SK-N-SH (cell line): ENCODE measurements around the gene ATP8B3. TPM values are rescaled to one million over a fixed set of nuclear protein-coding genes. Genes with fewer than 3 reads are reported as not detected.

Experiments
- CTCF ChIA-PET: fragments of 300-600, 350-600 bp; formaldehyde crosslinking; extraction: SDS; loops from one replicate; lab custom pipeline; 2021; lab: Yijun Ruan, JAX
- POLR2A ChIA-PET: fragments of 350-600 bp; sonication (Branson Sonifier 250); formaldehyde crosslinking; extraction: SDS; loops from one replicate; lab custom pipeline; 2020; ENCODE audit warnings: antibody characterized with exemption, inconsistent platforms; lab: Yijun Ruan, JAX
- DNase-seq: peaks from one replicate; pipeline ENCODE4 v3.0.0; 2012
- H2AFZ ChIP-seq: fragments of 200-600 bp; sonication (generic); 2 replicates; pipeline ENCODE4 v1.8.1; 2016; ENCODE audit warnings: antibody characterized with exemption, mild to moderate bottlenecking, low read depth
- H3F3A ChIP-seq: fragments of 200-600 bp; sonication (generic); replicated peaks from 2 replicates; pipeline ENCODE3; 2016; ENCODE audit warnings: antibody characterized with exemption, mild to moderate bottlenecking; ENCODE audit not compliant: insufficient read depth
- H3K27ac ChIP-seq, 2 experiments: fragments of 200-500 bp in 1 of 2; fragments of 200-600 bp in 1 of 2; sonication (Bioruptor generic) in 1 of 2; sonication (generic), shearing (Covaris generic) in 1 of 2; 2 replicates each; pipeline versions ENCODE4 v1.5.1 to v1.6.1; 2014 to 2016; ENCODE audit warnings: low read depth in 2 of 2, inconsistent platforms in 1 of 2, low read length in 1 of 2, mild to moderate bottlenecking in 1 of 2, mixed read lengths in 1 of 2
- H3K27me3 ChIP-seq: fragments of 200-600 bp; sonication (generic), shearing (Covaris generic); 2 replicates; pipeline ENCODE4 v1.6.1; 2016; ENCODE audit warnings: mixed run types; ENCODE audit not compliant: insufficient read depth
- H3K36me3 ChIP-seq, 2 experiments: fragments of 200-500 bp in 1 of 2; fragments of 200-600 bp in 1 of 2; sonication (Bioruptor generic) in 1 of 2; sonication (generic) in 1 of 2; replicated peaks in 1 of 2; 2 replicates each; pipeline versions ENCODE3 to v1.5.1; 2014 to 2016; ENCODE audit warnings: low read length in 1 of 2, mild to moderate bottlenecking in 1 of 2; ENCODE audit not compliant: insufficient read depth in 2 of 2, control insufficient read depth in 1 of 2
- H3K4me1 ChIP-seq, 2 experiments: fragments of 200-500 bp in 1 of 2; fragments of 200-600 bp in 1 of 2; sonication (Bioruptor generic) in 1 of 2; sonication (generic), shearing (Covaris generic) in 1 of 2; 2 replicates each; pipeline versions ENCODE4 v1.5.1 to v1.6.1; 2014 to 2016; ENCODE audit warnings: low read depth in 1 of 2, low read length in 1 of 2, mixed run types in 1 of 2; ENCODE audit not compliant: insufficient read depth in 2 of 2, control insufficient read depth in 1 of 2
- H3K4me2 ChIP-seq: fragments of 200-600 bp; sonication (generic), shearing (Covaris generic); 2 replicates; pipeline ENCODE4 v1.6.1; 2017; ENCODE audit warnings: mixed run types
- H3K4me3 ChIP-seq, 2 experiments: fragments of 200-500 bp in 1 of 2; fragments of 200-600 bp in 1 of 2; sonication (Bioruptor generic) in 1 of 2; sonication (generic), shearing (Covaris generic) in 1 of 2; 2 replicates each; pipeline versions ENCODE4 v1.5.1 to v1.8.1; 2014 to 2016; ENCODE audit warnings: low read depth in 2 of 2, inconsistent platforms in 1 of 2, low read length in 1 of 2, mild to moderate bottlenecking in 1 of 2, mixed read lengths in 1 of 2, moderate library complexity in 1 of 2
- H3K79me2 ChIP-seq: fragments of 200-600 bp; sonication (generic); 2 replicates; pipeline ENCODE4 v1.8.1; 2017; ENCODE audit warnings: mild to moderate bottlenecking; ENCODE audit not compliant: insufficient read depth
- H3K9ac ChIP-seq: fragments of 200-600 bp; sonication (generic); 2 replicates; pipeline ENCODE4 v1.6.1; 2017; ENCODE audit warnings: mixed run types
- H3K9me2 ChIP-seq: fragments of 200-600 bp; sonication (generic); 2 replicates; pipeline ENCODE4 v1.6.1; 2017; ENCODE audit warnings: mixed run types
- H3K9me3 ChIP-seq: fragments of 200-600 bp; sonication (generic); 2 replicates; pipeline ENCODE4 v1.6.1; 2017; ENCODE audit warnings: mixed run types, mild to moderate bottlenecking, moderate library complexity
- H4K20me1 ChIP-seq: fragments of 200-600 bp; sonication (generic); 2 replicates; pipeline ENCODE4 v1.6.1; 2017; ENCODE audit warnings: mild to moderate bottlenecking, mixed run types; ENCODE audit not compliant: insufficient read depth
- CHD2 ChIP-seq: fragments of 150-350 bp; IDR thresholded peaks from 2 replicates; pipeline ENCODE4 v1.6.1; 2018; ENCODE audit warnings: low read length; ENCODE audit not compliant: partially characterized antibody
- CTCF ChIP-seq: fragments of 200-600 bp; sonication (generic); IDR thresholded peaks from 2 replicates; pipeline ENCODE4 v1.6.1; 2017; ENCODE audit warnings: antibody characterized with exemption, mild to moderate bottlenecking, moderate library complexity
- GATA2 ChIP-seq: sonication (generic); formaldehyde crosslinking; IDR thresholded peaks from 2 replicates; pipeline ENCODE4 v1.5.0; 2020; ENCODE audit warnings: mild to moderate bottlenecking, missing genetic modification reagents
- JUND ChIP-seq: IDR thresholded peaks from 2 replicates; pipeline ENCODE4 v1.4.0; 2012
- MAX ChIP-seq: IDR thresholded peaks from 2 replicates; pipeline ENCODE4 v1.4.0; 2012; ENCODE audit warnings: low read depth
- MXI1 ChIP-seq: IDR thresholded peaks from 2 replicates; pipeline ENCODE4 v1.6.1; 2012; ENCODE audit warnings: mild to moderate bottlenecking, low read depth, low read length, improper control_type of control experiment
- NFIC ChIP-seq: IDR thresholded peaks from 2 replicates; pipeline ENCODE4 v1.4.0; 2012; ENCODE audit warnings: borderline replicate concordance
- RAD21 ChIP-seq: IDR thresholded peaks from 2 replicates; pipeline ENCODE4 v1.6.1; 2012; ENCODE audit warnings: mild to moderate bottlenecking, low read length
- RCOR1 ChIP-seq: fragments of 150-350 bp; IDR thresholded peaks from 2 replicates; pipeline ENCODE4 v1.6.1; 2017; ENCODE audit warnings: antibody characterized with exemption, low read length
- RXRA ChIP-seq: IDR thresholded peaks from 2 replicates; pipeline ENCODE4 v1.4.0; 2012; ENCODE audit warnings: low read depth, mild to moderate bottlenecking, borderline replicate concordance
- SIN3A ChIP-seq: IDR thresholded peaks from 2 replicates; pipeline ENCODE4 v1.6.1; 2012; ENCODE audit warnings: low read depth, mild to moderate bottlenecking, low read length, moderate library complexity, borderline replicate concordance
- SMC3 ChIP-seq: IDR thresholded peaks from 2 replicates; pipeline ENCODE4 v1.6.1; 2012; ENCODE audit warnings: low read depth, low read length, improper control_type of control experiment
- TCF12 ChIP-seq: IDR thresholded peaks from 2 replicates; pipeline ENCODE4 v1.4.0; 2012
- WGBS: methylation state at CpG from one replicate; pipeline ENCODE4 v1.1.6; 2017; ENCODE audit warnings: low lambda C conversion rate; 5-methylcytosine and 5-hydroxymethylcytosine counted together
- polyA plus RNA-seq, 3 experiments: library from polyadenylated mRNA; depleted of rRNA; stranded (reverse); fragments of >200 nt; gene quantifications; 2 replicates each; pipeline ENCODE4 v1.2.3, GENCODE V29; 2012
- TF ChIP-seq, protein P1 (sequence below): IDR thresholded peaks from 2 replicates; pipeline ENCODE4 v1.6.1; 2012; ENCODE audit warnings: mild to moderate bottlenecking, low read depth, low read length, moderate library complexity
- TF ChIP-seq, protein P2 (sequence below): fragments of 150-350 bp; IDR thresholded peaks from 2 replicates; pipeline ENCODE4 v1.6.1; 2017; ENCODE audit warnings: antibody characterized with exemption, low read length, low read depth, borderline replicate concordance

Gene ATP8B3
- polyA plus RNA-seq, 1 of the 3 experiments (the other 2 are of a cell fraction), result 8.0 TPM

- no peaks in the 10 kb centered on the region for H3K9me2 ChIP-seq
- ChIA-PET CTCF (interaction anchor here (0.7 to 2.8 kb wide), 5 partner anchors 10 to 211 kb away, joined by 3 to 15 read pairs (median 3); partner anchors contain the start of gene REXO1), POLR2A (no interaction called here)
- peaks cover 12% of the 10 kb centered on the region for H3F3A ChIP-seq
- peaks cover 95% of the 10 kb centered on the region for H3K79me2 ChIP-seq
- no peak overlapping the region; a peak in 1 of 4 replicates for H3K27ac ChIP-seq
- H3K4me1 ChIP-seq, result peaks cover 37 to 65% of the 10 kb centered on the region in 2 experiments; a peak in 3 of 4 replicates
- no peaks in the 10 kb centered on the region for H3K9me3 ChIP-seq
- 83% methylated on average over 6 of the region's 10 CpGs for WGBS
- peaks cover 0 to 3% of the 10 kb centered on the region in 2 experiments for H3K36me3 ChIP-seq
- H2AFZ ChIP-seq, result no peak overlapping the region
- no peak overlapping the region for H3K9ac ChIP-seq
- H3K4me3 ChIP-seq, result no peak overlapping the region
- DNase-seq, result no peak
- peak overlapping the region; percentile 98; the same call in 1 of the 2 replicates for H3K4me2 ChIP-seq
- TF ChIP-seq RXRA (no peak), MXI1 (no peak), RAD21 (no peak), JUND (no peak), CHD2 (no peak), MAX (no peak), SMC3 (no peak), NFIC (no peak), GATA2 (CRISPR knock-in tag) (no peak), CTCF (no peak), RCOR1 (no peak), SIN3A (no peak), TCF12 (no peak)
- TF ChIP-seq, protein P1, sequence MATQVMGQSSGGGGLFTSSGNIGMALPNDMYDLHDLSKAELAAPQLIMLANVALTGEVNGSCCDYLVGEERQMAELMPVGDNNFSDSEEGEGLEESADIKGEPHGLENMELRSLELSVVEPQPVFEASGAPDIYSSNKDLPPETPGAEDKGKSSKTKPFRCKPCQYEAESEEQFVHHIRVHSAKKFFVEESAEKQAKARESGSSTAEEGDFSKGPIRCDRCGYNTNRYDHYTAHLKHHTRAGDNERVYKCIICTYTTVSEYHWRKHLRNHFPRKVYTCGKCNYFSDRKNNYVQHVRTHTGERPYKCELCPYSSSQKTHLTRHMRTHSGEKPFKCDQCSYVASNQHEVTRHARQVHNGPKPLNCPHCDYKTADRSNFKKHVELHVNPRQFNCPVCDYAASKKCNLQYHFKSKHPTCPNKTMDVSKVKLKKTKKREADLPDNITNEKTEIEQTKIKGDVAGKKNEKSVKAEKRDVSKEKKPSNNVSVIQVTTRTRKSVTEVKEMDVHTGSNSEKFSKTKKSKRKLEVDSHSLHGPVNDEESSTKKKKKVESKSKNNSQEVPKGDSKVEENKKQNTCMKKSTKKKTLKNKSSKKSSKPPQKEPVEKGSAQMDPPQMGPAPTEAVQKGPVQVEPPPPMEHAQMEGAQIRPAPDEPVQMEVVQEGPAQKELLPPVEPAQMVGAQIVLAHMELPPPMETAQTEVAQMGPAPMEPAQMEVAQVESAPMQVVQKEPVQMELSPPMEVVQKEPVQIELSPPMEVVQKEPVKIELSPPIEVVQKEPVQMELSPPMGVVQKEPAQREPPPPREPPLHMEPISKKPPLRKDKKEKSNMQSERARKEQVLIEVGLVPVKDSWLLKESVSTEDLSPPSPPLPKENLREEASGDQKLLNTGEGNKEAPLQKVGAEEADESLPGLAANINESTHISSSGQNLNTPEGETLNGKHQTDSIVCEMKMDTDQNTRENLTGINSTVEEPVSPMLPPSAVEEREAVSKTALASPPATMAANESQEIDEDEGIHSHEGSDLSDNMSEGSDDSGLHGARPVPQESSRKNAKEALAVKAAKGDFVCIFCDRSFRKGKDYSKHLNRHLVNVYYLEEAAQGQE, result no peak
- TF ChIP-seq, protein P2, sequence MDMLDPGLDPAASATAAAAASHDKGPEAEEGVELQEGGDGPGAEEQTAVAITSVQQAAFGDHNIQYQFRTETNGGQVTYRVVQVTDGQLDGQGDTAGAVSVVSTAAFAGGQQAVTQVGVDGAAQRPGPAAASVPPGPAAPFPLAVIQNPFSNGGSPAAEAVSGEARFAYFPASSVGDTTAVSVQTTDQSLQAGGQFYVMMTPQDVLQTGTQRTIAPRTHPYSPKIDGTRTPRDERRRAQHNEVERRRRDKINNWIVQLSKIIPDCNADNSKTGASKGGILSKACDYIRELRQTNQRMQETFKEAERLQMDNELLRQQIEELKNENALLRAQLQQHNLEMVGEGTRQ, result no peak
- H4K20me1 ChIP-seq, result peaks cover 87% of the 10 kb centered on the region
- no peaks in the 10 kb centered on the region for H3K27me3 ChIP-seq
Observed at GRCh38 chr19:1858412-1859081, 46.5 kb upstream of the ATP8B3 start.
